Activated T-cell treated with anti-CD3 and anti-CD28 coated beads, Interleukin-2, amount 50 U/mL, for 72 hours (primary cell): ENCODE measurements around the gene GUCY2D. TPM values are rescaled to one million over a fixed set of nuclear protein-coding genes. Genes with fewer than 3 reads are reported as not detected.

ENCODE experiments used
- ATAC-seq, 2 donors: fragments of 150-1000 bp; cut with Tn5 transposase; replicated peaks in 1 of 2; 2 replicates each; pipeline ENCODE4 v1.10.0; 2021; ENCODE audit warnings: moderate library complexity in 2 of 2, mild to moderate bottlenecking in 1 of 2
- DNase-seq, 2 donors: peaks; one replicate each; pipeline ENCODE4 v3.0.0; 2021 to 2022; ENCODE audit warnings: mixed read lengths in 1 of 2
- H3K27ac Mint-ChIP-seq: one replicate; pipeline ENCODE4 v1.8.0; 2022; ENCODE audit warnings: mild to moderate bottlenecking, moderate library complexity, mixed read lengths
- H3K27me3 Mint-ChIP-seq: one replicate; pipeline ENCODE4 v1.8.0; 2022; ENCODE audit warnings: low read depth, mixed read lengths
- H3K36me3 Mint-ChIP-seq, 2 donors: one replicate each; pipeline ENCODE4 v1.8.0; 2022; ENCODE audit warnings: mixed read lengths in 2 of 2, mild to moderate bottlenecking in 1 of 2; ENCODE audit not compliant: insufficient read depth in 2 of 2
- H3K4me1 Mint-ChIP-seq: one replicate; pipeline ENCODE4 v1.8.0; 2022; ENCODE audit warnings: low read depth, mixed read lengths
- H3K4me3 Mint-ChIP-seq, 2 donors: one replicate each; pipeline ENCODE4 v1.8.0; 2022; ENCODE audit warnings: mild to moderate bottlenecking in 2 of 2, mixed read lengths in 2 of 2, moderate library complexity in 2 of 2
- H3K9me3 Mint-ChIP-seq, 2 donors: one replicate each; pipeline ENCODE4 v1.8.0; 2022; ENCODE audit warnings: mixed read lengths in 2 of 2
- total RNA-seq, 2 donors: library from RNA; stranded (reverse); gene quantifications; one replicate each; pipeline ENCODE4 v1.2.3, GENCODE V29; 2022

GUCY2D gene
- total RNA-seq, 2 donors from 2014 or later, result 0.34 TPM; not detected in 1

- Mint-ChIP-seq H3K9me3 (peaks cover 10% of the 10 kb centered on the region in 2 donors), H3K4me1 (peaks cover 4% of the 10 kb centered on the region), H3K27ac (no peak overlapping the region), H3K27me3 (peaks cover 6% of the 10 kb centered on the region), H3K4me3 (no peak overlapping the region), H3K36me3 (peaks cover 13 to 15% of the 10 kb centered on the region in 2 donors)
- DNase-seq (no peak), ATAC-seq (peak in 1 of 2 donors; percentile 51)
Observed at GRCh38 chr17:7977805-7978204, 24.6 kb upstream of the GUCY2D start.

GRCh38 chr17:7982173-7982572 is 20.2 kb upstream of the GUCY2D start:
- Mint-ChIP-seq H3K9me3 (peaks cover 0 to 2% of the 10 kb centered on the region in 2 donors), H3K36me3 (peaks cover 0 to 3% of the 10 kb centered on the region in 2 donors), H3K4me1 (peaks cover 4% of the 10 kb centered on the region), H3K27ac (no peak overlapping the region), H3K4me3 (no peak overlapping the region), H3K27me3 (peaks cover 6% of the 10 kb centered on the region)
- ATAC-seq (peak in 1 of 2 donors; percentile 63), DNase-seq (no peak)

- H3K27ac Mint-ChIP-seq, result no peak overlapping the region
- DNase-seq (no peak), ATAC-seq (no peak)
- H3K36me3 Mint-ChIP-seq, result peaks cover 0 to 2% of the 10 kb centered on the region in 2 donors
- peaks cover 3% of the 10 kb centered on the region for H3K4me1 Mint-ChIP-seq
- peaks cover 4% of the 10 kb centered on the region for H3K27me3 Mint-ChIP-seq
- H3K4me3 Mint-ChIP-seq, result no peak overlapping the region
- H3K9me3 Mint-ChIP-seq, result peaks cover 0 to 1% of the 10 kb centered on the region in 2 donors
Observed at GRCh38 chr17:7982666-7983065, 19.7 kb upstream of the GUCY2D start.

- Mint-ChIP-seq H3K9me3 (no peaks in the 10 kb centered on the region), H3K36me3 (no peaks in the 10 kb centered on the region), H3K27me3 (no peaks in the 10 kb centered on the region), H3K4me3 (no peak overlapping the region), H3K27ac (no peak overlapping the region), H3K4me1 (peaks cover 11% of the 10 kb centered on the region)
- DNase-seq (no peak), ATAC-seq (no peak)
Observed at GRCh38 chr17:7984904-7985303, 17.5 kb upstream of the GUCY2D start.

- no peaks in the 10 kb centered on the region for H3K27me3 Mint-ChIP-seq
- DNase-seq (no peak), ATAC-seq (no peak)
- no peak overlapping the region for H3K4me3 Mint-ChIP-seq
- H3K9me3 Mint-ChIP-seq, result no peaks in the 10 kb centered on the region
- no peaks in the 10 kb centered on the region for H3K36me3 Mint-ChIP-seq
- H3K27ac Mint-ChIP-seq, result no peak overlapping the region
- peaks cover 21% of the 10 kb centered on the region for H3K4me1 Mint-ChIP-seq
Observed at GRCh38 chr17:7987112-7987893, 15.1 kb upstream of the GUCY2D start.

GRCh38 chr17:7988750-7989178 is 13.7 kb upstream of the GUCY2D start:
- peak; percentile 65 to 71 for DNase-seq
- peak; percentile 36 to 52 for ATAC-seq
- Mint-ChIP-seq H3K4me1 (peaks cover 21% of the 10 kb centered on the region), H3K36me3 (no peaks in the 10 kb centered on the region), H3K27me3 (no peaks in the 10 kb centered on the region), H3K9me3 (no peaks in the 10 kb centered on the region), H3K4me3 (peak overlapping the region; percentile 84 to 85), H3K27ac (no peak overlapping the region)

- peak; percentile 92 to 97 for DNase-seq
- Mint-ChIP-seq H3K27me3 (no peaks in the 10 kb centered on the region), H3K27ac (peak overlapping the region; percentile 77), H3K9me3 (no peaks in the 10 kb centered on the region), H3K4me1 (peaks cover 21% of the 10 kb centered on the region), H3K4me3 (peak overlapping the region; percentile 84 to 85), H3K36me3 (no peaks in the 10 kb centered on the region)
- peak; percentile 92 to 93 for ATAC-seq
Observed at GRCh38 chr17:7989781-7990655, 12.4 kb upstream of the GUCY2D start.

- Mint-ChIP-seq H3K27ac (no peak overlapping the region), H3K36me3 (no peaks in the 10 kb centered on the region), H3K4me1 (peaks cover 21% of the 10 kb centered on the region)
Observed at GRCh38 chr17:7992516-7992915, 9.9 kb upstream of the GUCY2D start.

GRCh38 chr17:7992924-7993323 is 9.5 kb upstream of the GUCY2D start:
- H3K36me3 Mint-ChIP-seq, result no peaks in the 10 kb centered on the region
- H3K4me3 Mint-ChIP-seq, result no peak overlapping the region
- H3K27me3 Mint-ChIP-seq, result no peaks in the 10 kb centered on the region
- H3K9me3 Mint-ChIP-seq, result no peaks in the 10 kb centered on the region
- H3K27ac Mint-ChIP-seq, result no peak overlapping the region
- ATAC-seq (no peak), DNase-seq (no peak)
- peaks cover 21% of the 10 kb centered on the region for H3K4me1 Mint-ChIP-seq

More at GRCh38 chr17:7992516-7992915, 9.9 kb upstream of the GUCY2D start:
- ATAC-seq (no peak), DNase-seq (no peak)
- Mint-ChIP-seq H3K9me3 (no peaks in the 10 kb centered on the region), H3K4me3 (no peak overlapping the region), H3K27me3 (no peaks in the 10 kb centered on the region)

GRCh38 chr17:7993972-7994589 is 8.3 kb upstream of the GUCY2D start:
- no peak for ATAC-seq
- no peak overlapping the region for H3K4me3 Mint-ChIP-seq
- H3K36me3 Mint-ChIP-seq, result no peaks in the 10 kb centered on the region
- peaks cover 6% of the 10 kb centered on the region for H3K27me3 Mint-ChIP-seq
- no peaks in the 10 kb centered on the region for H3K9me3 Mint-ChIP-seq
- DNase-seq, result no peak
- H3K4me1 Mint-ChIP-seq, result peaks cover 16% of the 10 kb centered on the region
- no peak overlapping the region for H3K27ac Mint-ChIP-seq

- no peak for DNase-seq
- no peak overlapping the region for H3K27ac Mint-ChIP-seq
- no peak for ATAC-seq
- peaks cover 13% of the 10 kb centered on the region for H3K27me3 Mint-ChIP-seq
- no peaks in the 10 kb centered on the region for H3K9me3 Mint-ChIP-seq
- H3K4me1 Mint-ChIP-seq, result peaks cover 4% of the 10 kb centered on the region
- no peaks in the 10 kb centered on the region for H3K36me3 Mint-ChIP-seq
- H3K4me3 Mint-ChIP-seq, result no peak overlapping the region
Observed at GRCh38 chr17:7995724-7996123, 6.7 kb upstream of the GUCY2D start.

GRCh38 chr17:7997186-7997585 is 5.2 kb upstream of the GUCY2D start:
- no peaks in the 10 kb centered on the region for H3K9me3 Mint-ChIP-seq
- no peaks in the 10 kb centered on the region for H3K36me3 Mint-ChIP-seq
- DNase-seq (peak; percentile 35 to 51), ATAC-seq (peak; percentile 67 to 72)
- no peak overlapping the region for H3K4me3 Mint-ChIP-seq
- H3K27me3 Mint-ChIP-seq, result peaks cover 27% of the 10 kb centered on the region
- peaks cover 5% of the 10 kb centered on the region for H3K4me1 Mint-ChIP-seq
- no peak overlapping the region for H3K27ac Mint-ChIP-seq
